GM12891 (cell line): Measurements from ENCODE around the gene MACROH2A1.

Experiments
- PAX5 ChIP-seq: IDR thresholded peaks from 2 replicates; pipeline ENCODE4 v1.6.1; 2011; ENCODE audit warnings: low read length, moderate library complexity, mild to moderate bottlenecking; ENCODE audit not compliant: insufficient read depth, severe bottlenecking
- POLR2A ChIP-seq: IDR thresholded peaks from 2 replicates; pipeline ENCODE4 v1.6.1; 2011; ENCODE audit warnings: low read depth, low read length, control low read depth
- TAF1 ChIP-seq: IDR thresholded peaks from 2 replicates; pipeline ENCODE4 v1.6.1; 2011; ENCODE audit warnings: low read depth, low read length, control low read depth

DNA sequence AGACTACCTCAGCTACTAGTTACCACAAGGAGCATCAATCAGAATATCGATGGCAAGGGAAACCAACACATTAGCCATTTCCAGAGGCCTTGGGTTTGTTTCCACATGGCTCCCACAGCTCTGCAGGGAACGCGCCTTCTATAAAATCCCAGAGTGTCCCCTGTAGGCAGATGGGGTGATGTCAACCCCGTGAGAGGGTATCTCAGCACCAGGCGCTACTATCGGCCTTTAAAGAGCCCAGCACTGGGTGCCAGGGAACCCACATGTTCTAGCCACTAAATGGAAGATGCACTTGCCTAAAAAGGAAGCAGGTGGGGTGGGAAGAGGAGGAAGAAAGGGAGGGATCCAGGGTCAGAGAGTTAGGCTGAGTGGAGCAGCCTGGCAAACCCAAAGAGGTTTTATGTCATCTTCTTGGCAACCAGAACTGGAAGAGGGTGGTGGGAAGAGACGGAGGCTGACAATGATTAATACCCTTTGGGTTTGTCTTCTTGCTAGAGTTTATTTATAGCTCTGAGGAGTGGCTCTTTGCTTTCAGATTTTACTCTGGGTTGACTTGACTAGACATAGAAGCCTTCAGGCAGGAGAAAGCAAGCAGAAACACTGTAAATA is 19.9 kb downstream of the MACROH2A1 start:
- TF ChIP-seq TAF1 (no peak), POLR2A (no peak), PAX5 (no peak)
